ENCODE data around the gene HMGB4. TPM values are rescaled to one million over a fixed set of nuclear protein-coding genes. Genes with fewer than 3 reads are reported as not detected.

The HMGB4 gene
- total RNA-seq, 1 experiment from 2014 or later: not detected

- DNase-seq (ENCODE audit: low read depth in 1 of 2, low spot score in 2 of 2): no peak
- Histone ChIP-seq H3K27me3 (replicated peaks) (no peaks in the 10 kb centered on the region), H3K36me3 (no peaks in the 10 kb centered on the region), H3K27ac (no peak overlapping the region), H3K4me1 (replicated peaks) (no peaks in the 10 kb centered on the region), H3K9me3 (replicated peaks) (no peaks in the 10 kb centered on the region), H3K4me3 (no peak overlapping the region)
Observed at GRCh38 chr1:33895976-33896375, 32.1 kb downstream of the HMGB4 start.

DNA sequence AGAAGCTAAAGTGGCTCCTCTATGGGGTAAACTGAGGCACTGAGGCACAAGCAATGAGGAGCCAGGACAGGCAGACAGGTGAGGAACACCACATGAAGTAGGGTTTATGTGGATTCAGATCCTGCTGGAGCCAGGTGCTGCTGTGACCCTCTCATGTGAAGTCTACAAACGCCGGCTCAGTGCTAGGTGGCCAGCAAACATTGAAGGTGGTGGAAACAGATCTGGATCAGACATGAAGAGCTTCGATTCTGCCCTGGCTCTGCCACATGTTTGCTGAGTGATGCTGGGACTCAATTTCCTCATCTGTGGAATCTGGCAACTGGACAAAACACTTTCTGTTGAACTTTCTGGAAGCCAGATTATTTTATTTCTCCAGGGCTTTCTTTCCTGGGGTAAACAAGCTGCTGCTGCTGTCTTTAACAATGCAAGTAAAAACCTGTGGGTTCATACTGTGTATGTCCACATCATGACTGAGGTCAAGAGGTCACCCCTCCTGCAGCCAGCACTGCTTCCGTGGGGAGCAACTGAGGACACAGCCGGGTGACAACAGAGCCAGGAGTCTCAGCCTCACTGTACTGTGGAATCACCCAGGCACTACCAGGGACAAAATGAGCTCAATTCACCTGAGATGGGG lies 33.3 kb downstream of the HMGB4 start:
- Histone ChIP-seq H3K27ac (no peak overlapping the region), H3K9me3 (replicated peaks) (no peaks in the 10 kb centered on the region), H3K4me1 (replicated peaks) (no peaks in the 10 kb centered on the region), H3K27me3 (replicated peaks) (no peaks in the 10 kb centered on the region), H3K4me3 (no peak overlapping the region), H3K36me3 (no peaks in the 10 kb centered on the region)
- DNase-seq (ENCODE audit: low read depth in 1 of 2, low spot score in 2 of 2): no peak

DNA sequence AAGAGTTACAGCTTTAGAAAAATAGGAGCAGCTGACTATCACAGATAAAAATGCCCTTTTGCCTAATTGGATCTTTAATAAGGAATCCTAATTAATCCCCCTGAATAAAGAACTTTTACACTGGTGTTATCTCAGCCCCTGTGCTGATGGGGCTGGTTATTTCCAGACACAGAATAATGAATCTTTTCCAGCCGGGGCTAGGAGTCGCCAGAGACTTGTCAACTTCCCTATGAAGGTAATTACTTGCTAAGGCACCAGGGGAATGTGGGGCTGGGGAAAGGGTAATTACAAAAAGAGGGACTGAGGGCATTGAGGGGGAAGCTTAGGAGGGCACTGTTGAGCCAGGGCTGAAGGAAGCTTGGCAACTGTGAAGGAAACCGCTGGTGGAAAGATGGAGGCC lies 34.5 kb downstream of the HMGB4 start:
- DNase-seq (ENCODE audit: low read depth in 1 of 2, low spot score in 2 of 2): no peak
- H3K4me3 ChIP-seq: no peak overlapping the region
- no peaks in the 10 kb centered on the region for H3K9me3 ChIP-seq (replicated peaks)
- no peaks in the 10 kb centered on the region for H3K4me1 ChIP-seq (replicated peaks)
- no peak overlapping the region for H3K27ac ChIP-seq
- no peaks in the 10 kb centered on the region for H3K36me3 ChIP-seq
- no peaks in the 10 kb centered on the region for H3K27me3 ChIP-seq (replicated peaks)

DNA sequence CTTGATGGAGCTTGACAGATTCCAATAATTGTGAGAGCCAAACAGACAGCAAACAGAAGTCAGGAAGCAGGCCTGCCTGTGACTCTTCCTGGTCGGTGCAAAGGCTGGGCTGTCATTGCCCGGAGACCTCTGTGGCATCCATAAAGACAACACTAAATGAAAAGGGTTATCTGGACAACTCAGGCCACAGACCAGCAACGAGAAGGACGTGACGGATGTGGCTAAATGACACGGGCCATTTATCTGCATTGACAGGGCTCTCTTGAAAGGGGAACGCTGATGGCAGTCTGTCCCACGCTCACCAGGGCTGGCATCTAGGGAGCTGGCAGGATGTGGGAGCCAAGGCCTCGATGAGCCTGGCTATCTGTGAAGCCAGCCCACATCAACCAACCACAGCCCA lies 35.0 kb downstream of the HMGB4 start:
- Histone ChIP-seq H3K36me3 (no peaks in the 10 kb centered on the region), H3K27ac (no peak overlapping the region), H3K4me3 (no peak overlapping the region), H3K9me3 (replicated peaks) (no peaks in the 10 kb centered on the region), H3K27me3 (replicated peaks) (no peaks in the 10 kb centered on the region), H3K4me1 (replicated peaks) (no peaks in the 10 kb centered on the region)
- no peak for DNase-seq (ENCODE audit: low read depth in 1 of 2, low spot score in 2 of 2)

DNA sequence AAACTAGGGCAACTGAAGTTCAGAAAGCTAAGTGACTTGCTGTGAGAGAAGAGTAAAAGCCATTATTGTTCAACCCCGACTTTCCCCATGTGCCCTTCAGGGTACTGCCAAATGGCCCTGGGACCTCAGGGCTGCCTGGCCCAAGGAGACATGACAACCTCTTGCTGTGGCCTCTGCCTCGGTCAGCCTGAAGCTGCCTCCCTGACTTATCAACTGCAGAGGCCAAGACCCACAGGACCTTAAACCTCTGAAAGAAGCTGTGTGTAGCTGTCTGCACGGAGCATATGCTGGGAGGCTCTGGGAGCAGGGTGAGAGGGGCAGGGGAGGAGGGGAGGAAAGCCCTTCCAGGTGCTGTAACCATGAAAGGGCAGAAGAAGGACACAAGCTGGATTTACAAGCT lies 35.9 kb downstream of the HMGB4 start:
- Histone ChIP-seq H3K27me3 (replicated peaks) (no peaks in the 10 kb centered on the region), H3K4me1 (replicated peaks) (no peaks in the 10 kb centered on the region), H3K9me3 (replicated peaks) (no peaks in the 10 kb centered on the region), H3K27ac (no peak overlapping the region), H3K4me3 (no peak overlapping the region), H3K36me3 (no peaks in the 10 kb centered on the region)
- no peak for DNase-seq (ENCODE audit: low read depth in 1 of 2, low spot score in 2 of 2)

- Histone ChIP-seq H3K9me3 (replicated peaks) (no peaks in the 10 kb centered on the region), H3K27me3 (replicated peaks) (no peaks in the 10 kb centered on the region), H3K27ac (no peak overlapping the region), H3K4me1 (replicated peaks) (no peaks in the 10 kb centered on the region), H3K36me3 (no peaks in the 10 kb centered on the region), H3K4me3 (no peak overlapping the region)
- no peak for DNase-seq (ENCODE audit: low read depth in 1 of 2, low spot score in 2 of 2)
Observed at GRCh38 chr1:33902486-33903209, 38.8 kb downstream of the HMGB4 start.

DNA sequence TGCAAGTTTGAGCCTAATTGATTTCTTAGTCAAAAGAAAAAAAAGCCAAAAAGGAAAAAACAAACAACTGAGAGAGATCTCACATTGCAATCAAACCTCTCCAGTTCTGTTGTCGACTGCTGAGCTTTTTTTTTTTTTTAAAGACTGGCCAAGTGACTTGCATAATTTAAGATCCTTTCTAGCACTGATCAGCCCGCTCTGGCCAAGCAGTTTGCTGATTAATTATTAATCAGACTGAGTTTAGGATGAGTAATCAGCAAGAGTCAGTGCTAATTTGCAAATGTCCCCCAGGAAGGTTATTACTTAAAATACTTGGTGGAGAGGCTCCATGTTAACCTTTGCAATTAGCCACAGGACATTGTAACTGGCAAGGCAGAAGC lies 39.3 kb downstream of the HMGB4 start:
- H3K9me3 ChIP-seq (replicated peaks): no peaks in the 10 kb centered on the region
- no peak overlapping the region for H3K4me3 ChIP-seq
- H3K27ac ChIP-seq: no peak overlapping the region
- no peak for DNase-seq (ENCODE audit: low read depth in 1 of 2, low spot score in 2 of 2)
- no peaks in the 10 kb centered on the region for H3K36me3 ChIP-seq
- H3K4me1 ChIP-seq (replicated peaks): no peaks in the 10 kb centered on the region
- no peaks in the 10 kb centered on the region for H3K27me3 ChIP-seq (replicated peaks)

- DNase-seq (ENCODE audit: low read depth in 1 of 2, low spot score in 2 of 2): no peak
- no peaks in the 10 kb centered on the region for H3K4me1 ChIP-seq (replicated peaks)
- no peaks in the 10 kb centered on the region for H3K27me3 ChIP-seq (replicated peaks)
Observed at GRCh38 chr1:33905241-33905640, 41.4 kb downstream of the HMGB4 start.

GRCh38 chr1:33906156-33906555 lies 42.3 kb downstream of the HMGB4 start:
- H3K27me3 ChIP-seq (replicated peaks): no peaks in the 10 kb centered on the region
- no peak overlapping the region for H3K4me3 ChIP-seq
- no peak overlapping the region for H3K27ac ChIP-seq
- no peaks in the 10 kb centered on the region for H3K36me3 ChIP-seq
- no peaks in the 10 kb centered on the region for H3K9me3 ChIP-seq (replicated peaks)
- H3K4me1 ChIP-seq (replicated peaks): no peaks in the 10 kb centered on the region
- DNase-seq (ENCODE audit: low read depth in 1 of 2, low spot score in 2 of 2): no peak

More at GRCh38 chr1:33905241-33905640, 41.4 kb downstream of the HMGB4 start:
- no peaks in the 10 kb centered on the region for H3K36me3 ChIP-seq
- H3K4me3 ChIP-seq: no peak overlapping the region
- no peaks in the 10 kb centered on the region for H3K9me3 ChIP-seq (replicated peaks)
- no peak overlapping the region for H3K27ac ChIP-seq

DNA sequence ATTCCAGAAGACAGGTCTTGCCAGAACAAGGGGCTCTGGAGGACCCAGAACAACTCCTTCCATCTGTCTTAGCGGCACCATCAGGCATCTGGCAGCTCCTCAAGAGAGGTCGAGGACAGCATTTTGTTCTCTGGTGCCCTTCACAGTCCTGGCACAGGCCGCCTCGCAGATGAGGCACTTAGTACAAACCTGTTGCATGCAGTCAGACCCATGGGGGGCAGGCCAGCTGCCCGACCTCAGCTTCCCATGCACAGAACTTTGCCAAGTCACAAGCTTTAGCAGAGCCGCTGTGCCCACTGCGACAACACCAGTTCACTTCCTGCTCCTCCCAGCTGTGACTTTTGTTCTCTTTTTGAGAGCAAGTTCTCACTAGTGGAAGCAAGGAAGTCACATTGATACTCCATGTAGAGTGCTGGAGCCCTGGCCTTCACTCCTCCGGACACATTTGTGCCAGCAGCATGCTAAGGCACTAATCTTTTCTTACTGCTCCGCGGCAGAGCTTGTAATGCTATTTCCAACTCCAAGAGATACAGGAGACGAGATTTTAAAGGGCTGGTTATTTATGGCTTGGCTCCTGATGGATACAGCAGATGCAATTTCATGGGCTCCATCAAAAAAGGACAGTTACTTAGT lies 44.6 kb downstream of the HMGB4 start:
- no peaks in the 10 kb centered on the region for H3K27me3 ChIP-seq (replicated peaks)
- DNase-seq (ENCODE audit: low read depth in 1 of 2, low spot score in 2 of 2): no peak
- no peak overlapping the region for H3K27ac ChIP-seq
- H3K4me3 ChIP-seq: no peak overlapping the region
- no peaks in the 10 kb centered on the region for H3K9me3 ChIP-seq (replicated peaks)
- H3K36me3 ChIP-seq: no peaks in the 10 kb centered on the region
- no peaks in the 10 kb centered on the region for H3K4me1 ChIP-seq (replicated peaks)
